ENCODE results near the gene KHNYN. TPM values are rescaled to one million over a fixed set of nuclear protein-coding genes. Genes with fewer than 3 reads are reported as not detected.
A peak's percentile ranks its signal among the peaks of the same experiment; 100 is the strongest.

KHNYN gene
- total RNA-seq, 4 donors from 2014 or later, result 56.7 to 145 (median 84.3) TPM

DNA sequence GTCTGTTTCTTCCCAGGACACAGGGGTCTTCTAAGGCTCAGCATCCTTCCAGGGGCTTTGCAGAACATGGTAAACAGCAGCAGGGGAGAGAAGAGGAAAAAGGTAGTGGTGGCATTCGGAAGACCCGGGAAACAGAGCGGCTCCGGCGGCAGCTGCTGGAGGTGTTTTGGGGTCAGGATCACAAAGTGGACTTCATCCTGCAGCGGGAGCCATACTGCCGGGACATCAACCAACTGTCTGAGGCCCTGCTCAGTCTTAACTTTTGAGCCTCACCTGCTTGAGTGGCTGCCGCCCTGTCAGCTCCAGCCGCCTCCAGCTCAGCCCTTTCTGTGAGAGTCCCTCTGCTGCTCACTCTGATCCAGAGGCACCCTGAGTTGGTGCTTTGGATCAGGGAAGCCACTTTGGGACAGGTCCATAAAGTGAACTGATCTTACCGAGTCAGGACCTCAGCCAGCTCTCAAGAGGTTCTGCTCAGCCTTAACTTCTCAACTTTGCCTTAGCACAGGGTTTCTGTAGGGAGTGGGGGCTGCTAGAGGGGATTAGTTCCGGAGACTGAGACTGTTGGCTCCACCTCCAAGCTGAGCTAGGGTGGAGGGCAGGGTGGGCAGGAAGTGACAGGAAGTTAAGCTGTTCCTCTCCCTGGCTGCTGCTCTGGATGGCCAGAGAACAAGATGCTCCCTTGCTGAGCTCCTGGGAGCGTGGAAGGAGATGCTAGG, 7.4 kb downstream of the KHNYN start:
- DNase-seq (ENCODE audit: low spot score in 2 of 2), result peak in 1 of 2 donors; percentile 60
- H3K4me3 ChIP-seq, result no peak overlapping the region
- H3K27ac ChIP-seq, result peak overlapping the region; percentile 29
- no peaks in the 10 kb centered on the region for H3K27me3 ChIP-seq
- peaks cover 57% of the 10 kb centered on the region for H3K4me1 ChIP-seq
- H3K9me3 ChIP-seq, result no peaks in the 10 kb centered on the region
- H3K36me3 ChIP-seq, result peaks cover 79% of the 10 kb centered on the region
- 72% methylated on average over 9 of the region's 12 CpGs for WGBS
- TF ChIP-seq POLR2AphosphoS5 (IDR thresholded peaks at IDR 0.05) (no peak), EP300 (IDR thresholded peaks at IDR 0.05) (no peak), POLR2A (IDR thresholded peaks at IDR 0.05) (no peak)
- TF ChIP-seq, protein P1, sequence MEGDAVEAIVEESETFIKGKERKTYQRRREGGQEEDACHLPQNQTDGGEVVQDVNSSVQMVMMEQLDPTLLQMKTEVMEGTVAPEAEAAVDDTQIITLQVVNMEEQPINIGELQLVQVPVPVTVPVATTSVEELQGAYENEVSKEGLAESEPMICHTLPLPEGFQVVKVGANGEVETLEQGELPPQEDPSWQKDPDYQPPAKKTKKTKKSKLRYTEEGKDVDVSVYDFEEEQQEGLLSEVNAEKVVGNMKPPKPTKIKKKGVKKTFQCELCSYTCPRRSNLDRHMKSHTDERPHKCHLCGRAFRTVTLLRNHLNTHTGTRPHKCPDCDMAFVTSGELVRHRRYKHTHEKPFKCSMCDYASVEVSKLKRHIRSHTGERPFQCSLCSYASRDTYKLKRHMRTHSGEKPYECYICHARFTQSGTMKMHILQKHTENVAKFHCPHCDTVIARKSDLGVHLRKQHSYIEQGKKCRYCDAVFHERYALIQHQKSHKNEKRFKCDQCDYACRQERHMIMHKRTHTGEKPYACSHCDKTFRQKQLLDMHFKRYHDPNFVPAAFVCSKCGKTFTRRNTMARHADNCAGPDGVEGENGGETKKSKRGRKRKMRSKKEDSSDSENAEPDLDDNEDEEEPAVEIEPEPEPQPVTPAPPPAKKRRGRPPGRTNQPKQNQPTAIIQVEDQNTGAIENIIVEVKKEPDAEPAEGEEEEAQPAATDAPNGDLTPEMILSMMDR (IDR thresholded peaks at IDR 0.05), result no peak

GRCh38 chr14:24437736-24438067, 7.9 kb downstream of the KHNYN start:
- no peaks in the 10 kb centered on the region for H3K9me3 ChIP-seq
- no peak overlapping the region for H3K4me3 ChIP-seq
- peaks cover 51% of the 10 kb centered on the region for H3K4me1 ChIP-seq
- TF ChIP-seq EP300 (IDR thresholded peaks at IDR 0.05) (no peak), POLR2AphosphoS5 (IDR thresholded peaks at IDR 0.05) (no peak), POLR2A (IDR thresholded peaks at IDR 0.05) (no peak)
- TF ChIP-seq, protein P1 (IDR thresholded peaks at IDR 0.05), result no peak
- no peaks in the 10 kb centered on the region for H3K27me3 ChIP-seq
- WGBS, result 65% methylated on average over 2 of the region's 2 CpGs
- peaks cover 74% of the 10 kb centered on the region for H3K36me3 ChIP-seq
- H3K27ac ChIP-seq, result no peak overlapping the region
- DNase-seq (ENCODE audit: low spot score in 2 of 2), result no peak

DNA sequence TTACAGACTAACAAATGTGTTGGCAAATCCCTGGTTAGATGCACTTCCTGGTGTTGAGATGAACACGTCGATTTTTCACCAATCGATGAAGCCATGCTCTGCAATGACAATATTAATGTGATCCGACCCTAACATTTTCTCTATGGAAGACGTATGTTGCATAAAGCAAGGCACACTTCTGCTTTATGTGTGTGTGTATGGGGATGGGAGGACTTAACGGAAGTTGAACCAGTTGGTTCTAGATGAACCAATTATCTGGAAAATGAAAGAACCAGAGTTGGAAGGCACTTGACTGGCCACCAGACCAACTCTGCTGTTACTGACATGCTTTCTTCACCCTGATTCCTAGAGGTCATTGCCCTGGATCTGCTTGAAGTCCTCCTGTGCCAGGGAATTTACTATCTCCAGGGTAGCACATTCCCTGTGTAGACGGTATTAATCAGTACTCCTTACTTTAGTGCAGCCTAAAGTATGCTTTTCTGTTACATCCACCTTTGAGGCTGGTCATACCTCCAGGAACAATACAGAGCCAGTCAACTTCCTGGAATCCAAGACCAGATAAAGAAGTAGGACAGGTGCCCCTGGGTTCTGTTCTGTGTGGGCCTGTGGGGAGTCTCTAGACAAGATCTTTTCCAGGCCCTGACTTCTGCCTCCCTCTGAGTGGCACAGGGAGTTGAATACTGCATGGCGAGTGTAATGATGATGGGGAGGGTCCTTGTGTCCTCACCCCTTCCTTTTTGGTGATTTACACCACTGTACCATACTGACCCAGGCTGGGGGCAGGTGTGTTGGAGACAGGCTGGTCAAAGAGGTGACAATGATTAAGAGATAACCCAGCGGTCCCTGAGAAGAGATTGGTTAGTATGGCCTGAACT, 8.7 kb downstream of the KHNYN start:
- no peaks in the 10 kb centered on the region for H3K9me3 ChIP-seq
- WGBS, result 60% methylated on average over 9 of the region's 9 CpGs
- H3K4me3 ChIP-seq, result no peak overlapping the region
- H3K36me3 ChIP-seq, result peaks cover 66% of the 10 kb centered on the region
- no peaks in the 10 kb centered on the region for H3K27me3 ChIP-seq
- H3K4me1 ChIP-seq, result peaks cover 49% of the 10 kb centered on the region
- DNase-seq (ENCODE audit: low spot score in 2 of 2), result peak in 1 of 2 donors; percentile 52
- TF ChIP-seq EP300 (IDR thresholded peaks at IDR 0.05), result no peak
- TF ChIP-seq, protein P1 (IDR thresholded peaks at IDR 0.05), result no peak
- TF ChIP-seq POLR2A (IDR thresholded peaks at IDR 0.05), result no peak
- no peak for TF ChIP-seq POLR2AphosphoS5 (IDR thresholded peaks at IDR 0.05)
- H3K27ac ChIP-seq, result no peak overlapping the region

GRCh38 chr14:24439257-24439656, 9.5 kb downstream of the KHNYN start:
- H3K27me3 ChIP-seq, result no peaks in the 10 kb centered on the region
- peak in 1 of 2 donors; percentile 22 for DNase-seq (ENCODE audit: low spot score in 2 of 2)
- no peak overlapping the region for H3K27ac ChIP-seq
- TF ChIP-seq POLR2AphosphoS5 (IDR thresholded peaks at IDR 0.05), result no peak
- TF ChIP-seq POLR2A (IDR thresholded peaks at IDR 0.05), result no peak
- TF ChIP-seq, protein P1 (IDR thresholded peaks at IDR 0.05), result no peak
- no peak for TF ChIP-seq EP300 (IDR thresholded peaks at IDR 0.05)
- H3K9me3 ChIP-seq, result no peaks in the 10 kb centered on the region
- 39% methylated on average over 1 of the region's 1 CpG for WGBS
- H3K4me3 ChIP-seq, result no peak overlapping the region
- H3K36me3 ChIP-seq, result peaks cover 58% of the 10 kb centered on the region
- peaks cover 51% of the 10 kb centered on the region for H3K4me1 ChIP-seq
